OCI-LY1 (cell line): ENCODE results near the gene PRKCA.

ENCODE experiments used
- H2AFZ ChIP-seq: fragments of 200-600 bp; sonication (generic), shearing (Covaris generic); 2 replicates; pipeline ENCODE4 v1.6.0; 2014; ENCODE audit warnings: antibody characterized with exemption, mild to moderate bottlenecking, low read length
- H3F3A ChIP-seq: fragments of 200-600 bp; sonication (generic), shearing (Covaris generic); 2 replicates; pipeline ENCODE4 v1.6.0; 2014; ENCODE audit warnings: mild to moderate bottlenecking, antibody characterized with exemption, low read length, moderate library complexity; ENCODE audit not compliant: insufficient read depth
- H3K27ac ChIP-seq: fragments of 200-600 bp; sonication (generic); 2 replicates; pipeline ENCODE4 v1.5.1; 2014; ENCODE audit warnings: low read length, mixed run types, mild to moderate bottlenecking, low read depth; ENCODE audit not compliant: poor library complexity, severe bottlenecking
- H3K27me3 ChIP-seq: fragments of 200-600 bp; sonication (generic); 2 replicates; pipeline ENCODE4 v1.6.0; 2014; ENCODE audit warnings: antibody characterized with exemption, mild to moderate bottlenecking, low read length, moderate library complexity; ENCODE audit not compliant: insufficient read depth
- H3K36me3 ChIP-seq: fragments of 200-600 bp; sonication (generic); 2 replicates; pipeline ENCODE4 v1.6.1; 2014; ENCODE audit warnings: mild to moderate bottlenecking, antibody characterized with exemption, low read length, moderate library complexity, mixed read lengths; ENCODE audit not compliant: insufficient read depth
- H3K4me1 ChIP-seq: fragments of 200-600 bp; sonication (generic); 2 replicates; pipeline ENCODE4 v1.5.1; 2014; ENCODE audit warnings: mild to moderate bottlenecking, low read length, moderate library complexity; ENCODE audit not compliant: insufficient read depth, severe bottlenecking
- H3K4me2 ChIP-seq: fragments of 200-600 bp; sonication (generic), shearing (Covaris generic); 2 replicates; pipeline ENCODE4 v1.6.1; 2014; ENCODE audit warnings: low read length
- H3K4me3 ChIP-seq: fragments of 200-600 bp; sonication (generic); 2 replicates; pipeline ENCODE4 v1.5.1; 2014; ENCODE audit warnings: low read length, low read depth, mild to moderate bottlenecking, mixed read lengths; ENCODE audit not compliant: poor library complexity, severe bottlenecking
- H3K79me2 ChIP-seq: fragments of 200-600 bp; shearing (Covaris generic); 2 replicates; pipeline ENCODE4 v1.6.1; 2016; ENCODE audit warnings: mixed run types, low read length, mixed read lengths; ENCODE audit not compliant: insufficient read depth
- H3K9ac ChIP-seq: fragments of 200-600 bp; sonication (generic), shearing (Covaris generic); 2 replicates; pipeline ENCODE4 v1.6.1; 2014; ENCODE audit warnings: mild to moderate bottlenecking, low read length, mixed read lengths
- H3K9me2 ChIP-seq: fragments of 200-600 bp; sonication (generic), shearing (Covaris generic); 2 replicates; pipeline ENCODE4 v1.6.1; 2014; ENCODE audit warnings: low read depth, mild to moderate bottlenecking, low read length, mixed read lengths
- H3K9me3 ChIP-seq: fragments of 200-600 bp; shearing (Covaris generic); 2 replicates; pipeline ENCODE4 v1.6.1; 2014; ENCODE audit warnings: low read length, mixed read lengths
- H4K20me1 ChIP-seq: fragments of 200-600 bp; sonication (generic), shearing (Covaris generic); 2 replicates; pipeline ENCODE4 v1.6.0; 2016; ENCODE audit warnings: mild to moderate bottlenecking, low read length; ENCODE audit not compliant: insufficient read depth
- CTCF ChIP-seq: fragments of 200-600 bp; sonication (generic), shearing (Covaris generic); IDR thresholded peaks from 2 replicates; pipeline ENCODE4 v1.5.1; 2017; ENCODE audit warnings: mild to moderate bottlenecking, antibody characterized with exemption, low read length, moderate library complexity, mixed read lengths
- EZH2 ChIP-seq: fragments of 200-600 bp; sonication (generic), shearing (Covaris generic); IDR thresholded peaks from 2 replicates; pipeline ENCODE4 v1.8.0; 2017; ENCODE audit warnings: borderline replicate concordance, mixed run types, mild to moderate bottlenecking, antibody characterized with exemption, low read length, moderate library complexity, mixed read lengths

Gene PRKCA

GRCh38 chr17:66255527-66255971, 46.9 kb upstream of the PRKCA start:
- Histone ChIP-seq H3K27ac (no peak overlapping the region), H3K9ac (peak overlapping the region; percentile 31; the same call in 1 of the 2 replicates), H3K79me2 (no peaks in the 10 kb centered on the region), H3K27me3 (no peaks in the 10 kb centered on the region), H3F3A (no peaks in the 10 kb centered on the region), H3K4me3 (no peak overlapping the region), H3K9me2 (no peaks in the 10 kb centered on the region), H3K36me3 (no peaks in the 10 kb centered on the region), H2AFZ (peak overlapping the region; percentile 86), H4K20me1 (no peaks in the 10 kb centered on the region), H3K4me2 (peak overlapping the region; percentile 55), H3K4me1 (peaks cover 9% of the 10 kb centered on the region), H3K9me3 (no peaks in the 10 kb centered on the region)
- TF ChIP-seq EZH2 (no peak), CTCF (no peak)

- H3K4me1 ChIP-seq = peaks cover 7% of the 10 kb centered on the region
- peaks cover 3% of the 10 kb centered on the region; the same call in 1 of the 2 replicates for H3K27me3 ChIP-seq
- peaks cover 3% of the 10 kb centered on the region; the same call in 1 of the 2 replicates for H3K9me3 ChIP-seq
- no peaks in the 10 kb centered on the region for H3K9me2 ChIP-seq
- no peak overlapping the region for H3K9ac ChIP-seq
- H4K20me1 ChIP-seq = no peaks in the 10 kb centered on the region
- H3K4me2 ChIP-seq = no peak overlapping the region
- H3K36me3 ChIP-seq = no peaks in the 10 kb centered on the region
- no peak overlapping the region for H3K27ac ChIP-seq
- no peak overlapping the region for H2AFZ ChIP-seq
- no peaks in the 10 kb centered on the region for H3K79me2 ChIP-seq
- TF ChIP-seq EZH2 = no peak
- no peak for TF ChIP-seq CTCF
- no peak overlapping the region for H3K4me3 ChIP-seq
- H3F3A ChIP-seq = no peaks in the 10 kb centered on the region
Observed at GRCh38 chr17:66260275-66260674, 42.1 kb upstream of the PRKCA start.

GRCh38 chr17:66260688-66261087, 41.7 kb upstream of the PRKCA start:
- H3K4me1 ChIP-seq = peaks cover 2% of the 10 kb centered on the region
- H3K79me2 ChIP-seq = no peaks in the 10 kb centered on the region
- H4K20me1 ChIP-seq = no peaks in the 10 kb centered on the region
- TF ChIP-seq EZH2 = no peak
- no peak for TF ChIP-seq CTCF
- no peak overlapping the region for H2AFZ ChIP-seq
- H3K27me3 ChIP-seq = peaks cover 3% of the 10 kb centered on the region; the same call in 1 of the 2 replicates
- H3K9me3 ChIP-seq = peaks cover 3% of the 10 kb centered on the region; the same call in 1 of the 2 replicates
- H3K27ac ChIP-seq = no peak overlapping the region
- H3F3A ChIP-seq = no peaks in the 10 kb centered on the region
- no peaks in the 10 kb centered on the region for H3K9me2 ChIP-seq
- no peak overlapping the region for H3K9ac ChIP-seq
- no peaks in the 10 kb centered on the region for H3K36me3 ChIP-seq
- no peak overlapping the region for H3K4me2 ChIP-seq
- H3K4me3 ChIP-seq = no peak overlapping the region
